A549 (cell line): Measurements from ENCODE around the gene HOXD9.

Experiments used
- BHLHE40 ChIP-seq: IDR thresholded peaks from 2 replicates; pipeline ENCODE4 v1.6.1; 2012; ENCODE audit warnings: low read depth, low read length, inconsistent platforms
- CBX8 ChIP-seq: fragments of 200-600 bp; sonication (generic); IDR thresholded peaks from 2 replicates; pipeline ENCODE4 v1.6.1; 2016
- CEBPB ChIP-seq, 2 experiments: fragments of >200 bp in 1 of 2; sonication (Bioruptor Twin) in 1 of 2; formaldehyde crosslinking in 1 of 2; IDR thresholded peaks; 2 replicates each; pipeline ENCODE4 v1.6.1; 2012 to 2016
- CTCF ChIP-seq: fragments of >200 bp; sonication (Bioruptor Twin); formaldehyde crosslinking; IDR thresholded peaks from 3 replicates; pipeline ENCODE4 v1.5.1; 2016
- ESRRA ChIP-seq: fragments of 150-350 bp; IDR thresholded peaks from 2 replicates; pipeline ENCODE4 v1.6.1; 2014; ENCODE audit warnings: mild to moderate bottlenecking, low read length, borderline replicate concordance
- FOSL2 ChIP-seq, 2 experiments: fragments of 450-650 bp in 1 of 2; fragments of >200 bp in 1 of 2; sonication (Bioruptor Twin) in 1 of 2; formaldehyde crosslinking; IDR thresholded peaks; 2 replicates each; pipeline versions ENCODE4 v1.5.0 to v1.6.1; 2016 to 2020; ENCODE audit warnings: mild to moderate bottlenecking in 1 of 2, moderate library complexity in 1 of 2
- NFE2L2 ChIP-seq: fragments of 150-350 bp; conservative IDR thresholded peaks from 2 replicates; pipeline ENCODE4 v1.6.1; 2014; ENCODE audit warnings: low read length
- POLR2A ChIP-seq: IDR thresholded peaks from 2 replicates; pipeline ENCODE4 v1.6.1; 2012; ENCODE audit warnings: mild to moderate bottlenecking, low read length
- POLR2AphosphoS2 ChIP-seq: conservative IDR thresholded peaks from 2 replicates; pipeline ENCODE4 v1.6.1; 2012; ENCODE audit warnings: low read length, improper control_type of control experiment, inconsistent platforms
- REST ChIP-seq: fragments of 200-600 bp; sonication (generic); IDR thresholded peaks from 2 replicates; pipeline ENCODE4 v1.6.1; 2016; ENCODE audit warnings: antibody characterized with exemption, mild to moderate bottlenecking, moderate library complexity
- RFX5 ChIP-seq: fragments of 450-650 bp; IDR thresholded peaks from 2 replicates; pipeline ENCODE4 v1.7.1; 2014; ENCODE audit warnings: antibody characterized with exemption, mild to moderate bottlenecking, moderate library complexity
- SREBF2 ChIP-seq: fragments of 450-650 bp; IDR thresholded peaks from 2 replicates; pipeline ENCODE4 v1.6.1; 2014; ENCODE audit warnings: mild to moderate bottlenecking, moderate library complexity

- TF ChIP-seq CEBPB (IDR thresholded peaks at IDR 0.05) (no peak), CTCF (no peak), POLR2A (no peak), POLR2AphosphoS2 (no peak), NFE2L2 (no peak), FOSL2 (IDR thresholded peaks at IDR 0.05) (no peak), FOSL2 (CRISPR knock-in tag; IDR thresholded peaks at IDR 0.05) (no peak), RFX5 (no peak), CBX8 (no peak), SREBF2 (no peak), ESRRA (no peak), BHLHE40 (no peak), REST (no peak)
These were observed 13.2 kb upstream of the HOXD9 start for GRCh38 chr2:176109192-176109901.
